ENCODE data around the gene SLC5A1.
"Not testable (repeated sequence)": the region's sequence is repeated elsewhere in the genome, so short reads cannot be mapped to it uniquely, and the experiment has no call there.

Gene SLC5A1

GRCh38 chr22:32097881-32098499 is 54.9 kb downstream of the SLC5A1 start:
- DNase-seq: no peak

DNA sequence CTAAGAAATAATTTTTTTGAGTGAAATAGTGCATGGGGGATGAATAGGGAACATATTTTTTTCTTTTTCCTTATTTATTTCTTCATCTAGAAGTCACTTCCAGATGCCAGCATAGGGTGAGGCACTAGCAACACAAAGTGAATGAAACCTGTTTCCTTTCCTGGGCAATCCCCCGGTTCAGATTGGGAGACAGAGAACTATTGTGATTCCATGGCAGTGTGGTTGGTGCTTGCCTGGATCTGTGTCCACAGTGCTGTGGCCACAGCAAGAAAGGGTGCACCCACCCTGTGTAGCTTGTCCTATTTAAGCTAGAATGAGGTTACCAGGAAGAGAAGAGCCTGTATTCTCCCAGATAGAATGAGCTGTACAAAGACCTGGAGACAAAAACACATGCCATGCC is 57.6 kb downstream of the SLC5A1 start:
- no peak for DNase-seq

- DNase-seq: peak in 1 of 2 experiments; percentile 22
These were observed 60.7 kb downstream of the SLC5A1 start for GRCh38 chr22:32103658-32104315.

DNA sequence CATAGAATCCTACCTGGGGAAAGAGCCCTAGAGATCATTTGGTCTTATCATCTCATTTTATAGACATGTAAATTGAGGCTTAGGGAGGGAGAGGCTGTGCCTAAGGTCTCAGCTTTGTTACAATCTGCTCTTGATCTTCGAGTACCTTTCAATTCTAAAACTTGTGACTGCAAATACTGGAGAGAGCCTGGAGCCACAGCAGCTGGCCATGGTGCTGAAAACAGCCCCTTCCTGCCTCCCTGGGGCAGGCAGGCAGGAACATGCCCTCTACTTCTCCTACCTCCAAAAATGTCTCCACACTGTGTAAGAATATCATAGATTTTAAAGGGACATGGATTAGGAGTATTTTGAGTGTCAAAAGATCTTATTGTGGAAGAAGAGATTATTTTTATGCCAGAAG is 63.9 kb downstream of the SLC5A1 start:
- no peak for DNase-seq

DNA sequence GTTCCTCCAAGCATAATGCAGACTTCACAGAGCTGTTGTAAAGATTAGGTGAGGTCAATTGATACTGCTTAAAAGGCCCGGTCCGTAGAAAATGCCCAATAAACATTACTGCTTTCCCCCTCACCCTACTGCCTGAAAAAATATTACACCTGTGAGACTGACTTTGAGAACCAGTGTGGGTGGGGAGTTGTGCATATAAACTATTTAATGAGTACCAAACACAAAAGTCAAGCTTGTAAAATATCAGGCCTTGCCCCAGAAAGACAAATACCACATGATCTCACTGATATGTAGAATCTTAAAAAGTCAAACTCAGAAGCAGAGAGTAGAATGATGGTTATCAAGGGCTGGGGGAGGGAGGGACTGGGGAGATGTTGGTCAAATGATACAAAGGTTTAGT is 69.3 kb downstream of the SLC5A1 start:
- DNase-seq: no peak

- DNase-seq: no peak
These were observed 76.6 kb downstream of the SLC5A1 start for GRCh38 chr22:32119568-32120235.

DNA sequence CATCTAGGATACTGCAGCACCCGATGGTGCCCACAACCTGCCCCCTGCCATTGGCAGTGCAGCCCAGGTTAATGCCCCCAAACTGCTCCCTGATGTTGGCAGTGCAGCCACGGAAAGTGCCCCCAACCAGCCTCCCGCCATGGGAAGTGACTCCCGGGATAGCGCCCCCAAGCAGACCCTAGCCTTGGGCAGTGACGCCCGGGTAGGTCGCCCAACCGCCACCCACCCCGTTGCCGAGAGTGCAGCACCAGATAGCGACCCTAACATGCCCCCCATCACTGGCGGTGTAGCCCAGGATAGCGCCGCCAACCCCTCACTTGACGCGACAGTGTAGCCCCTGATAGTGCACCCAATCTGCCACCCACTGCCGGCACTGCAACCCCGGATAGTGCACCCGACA is 77.5 kb downstream of the SLC5A1 start:
- no peak for DNase-seq

GRCh38 chr22:32122899-32123298 is 79.8 kb downstream of the SLC5A1 start:
- DNase-seq: no peak

GRCh38 chr22:32123657-32124056 is 80.6 kb downstream of the SLC5A1 start:
- DNase-seq: no peak

DNA sequence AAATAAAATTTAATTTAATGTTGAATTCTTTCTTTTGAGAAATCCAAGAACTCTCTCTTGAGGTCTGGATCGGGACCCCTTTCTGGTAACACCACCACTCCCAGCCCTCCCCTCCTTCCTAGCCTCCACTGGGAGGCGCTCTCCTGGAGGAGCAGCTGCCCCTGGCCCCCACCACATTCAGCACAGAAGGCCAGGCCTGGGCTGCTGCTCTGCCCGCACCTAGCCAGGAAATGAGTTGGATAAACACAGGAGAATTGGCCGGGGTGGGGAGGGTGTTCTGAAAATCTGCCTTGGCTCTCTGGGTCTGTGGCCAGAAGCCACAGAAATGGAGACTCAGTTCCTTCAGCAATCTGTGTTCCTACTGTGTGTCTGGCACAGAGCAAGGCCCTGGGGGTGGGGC is 84.8 kb downstream of the SLC5A1 start:
- no peak for DNase-seq

GRCh38 chr22:32130464-32130863 is 87.4 kb downstream of the SLC5A1 start:
- no peak for DNase-seq

- no peak for DNase-seq
These were observed 89.1 kb downstream of the SLC5A1 start for GRCh38 chr22:32132126-32132525.

DNA sequence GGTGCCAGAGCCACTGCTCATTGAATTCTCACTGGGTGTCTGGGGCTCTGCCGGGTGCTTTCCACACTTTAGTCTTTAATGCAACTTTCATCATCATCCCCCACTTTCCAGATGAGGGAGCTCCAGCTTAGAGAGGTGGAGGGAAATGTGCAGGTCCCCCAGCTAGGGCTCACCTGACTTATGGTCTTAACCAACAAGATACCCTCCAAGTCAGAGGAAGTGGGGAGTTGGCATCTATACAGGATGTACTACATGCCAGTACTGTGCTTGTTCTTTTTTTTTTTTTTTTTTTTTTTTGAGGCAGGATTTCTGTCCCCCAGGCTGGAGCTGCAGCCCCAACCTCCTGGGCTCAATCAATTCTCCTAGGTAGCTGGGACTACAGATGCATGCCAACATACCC is 89.7 kb downstream of the SLC5A1 start:
- no peak for DNase-seq

DNA sequence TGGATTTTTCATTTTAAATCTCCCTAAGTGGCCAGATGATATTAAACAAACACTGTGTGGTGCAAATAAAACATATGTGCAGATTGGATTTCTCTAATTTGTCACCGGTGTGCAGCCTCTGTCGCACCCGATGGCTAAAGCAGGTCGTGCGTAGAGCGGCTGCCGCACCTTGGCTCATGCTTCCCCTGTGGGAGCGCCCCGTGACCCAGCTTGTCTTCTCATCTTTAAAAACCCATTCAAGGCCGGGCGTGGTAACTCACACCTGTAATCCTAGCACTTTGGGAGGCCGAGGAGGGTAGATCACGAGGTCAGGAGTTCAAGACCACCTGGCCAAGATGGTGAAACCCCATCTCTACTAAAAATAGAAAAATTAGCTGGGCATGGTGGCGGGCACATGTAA is 91.7 kb downstream of the SLC5A1 start:
- not testable (repeated sequence) for DNase-seq

DNA sequence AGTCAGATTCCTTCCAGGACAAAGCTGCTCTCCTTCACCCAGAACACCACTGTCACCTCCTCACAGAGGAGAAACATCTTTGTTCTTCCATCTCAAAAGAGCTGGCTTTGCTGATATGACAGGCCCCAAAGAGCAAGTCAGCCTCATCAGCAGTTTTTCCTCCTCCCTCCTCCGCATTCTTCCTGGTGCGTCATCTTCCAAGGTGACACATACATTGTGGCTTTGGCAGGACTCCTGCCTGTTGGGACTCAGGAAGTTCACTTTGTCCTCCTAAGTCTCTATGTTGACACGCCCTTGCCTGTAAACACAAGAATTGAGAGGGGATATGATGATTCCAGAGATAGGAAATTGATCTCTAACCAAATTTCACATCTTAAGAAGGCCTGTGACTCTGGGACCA is 92.9 kb downstream of the SLC5A1 start:
- not testable (repeated sequence) for DNase-seq

GRCh38 chr22:32136881-32137280 is 93.8 kb downstream of the SLC5A1 start:
- DNase-seq: not testable (repeated sequence)

DNA sequence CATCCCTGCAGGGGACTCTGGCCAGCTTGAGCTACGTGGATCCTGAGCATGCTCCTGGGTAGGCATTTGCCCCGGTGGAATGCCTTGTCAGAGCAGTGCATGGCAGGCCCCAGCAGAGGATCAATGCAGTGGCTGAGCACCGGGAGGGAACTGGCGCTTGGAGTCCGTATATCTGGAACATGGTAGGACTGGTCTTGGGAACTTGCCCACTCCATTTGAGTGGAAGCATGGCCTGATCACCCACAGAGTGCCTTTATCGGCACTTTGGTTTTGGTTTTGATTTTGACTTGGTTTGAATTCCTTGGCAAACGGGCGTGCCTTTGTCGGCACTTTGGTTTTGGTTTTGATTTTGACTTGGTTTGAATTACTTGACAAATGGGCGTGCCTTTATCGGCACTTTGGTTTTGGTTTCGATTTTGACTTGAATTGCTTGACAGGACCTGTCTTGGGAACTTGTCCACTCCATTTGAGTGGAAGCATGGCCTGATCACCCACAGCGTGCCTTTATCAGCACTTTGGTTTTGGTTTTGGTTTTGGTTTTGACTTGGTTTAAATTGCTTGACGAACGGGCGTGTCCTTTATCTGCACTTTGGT is 94.8 kb downstream of the SLC5A1 start:
- DNase-seq: peak; percentile 11 to 49

- DNase-seq: not testable (repeated sequence)
These were observed 95.5 kb downstream of the SLC5A1 start for GRCh38 chr22:32138576-32138975.

DNA sequence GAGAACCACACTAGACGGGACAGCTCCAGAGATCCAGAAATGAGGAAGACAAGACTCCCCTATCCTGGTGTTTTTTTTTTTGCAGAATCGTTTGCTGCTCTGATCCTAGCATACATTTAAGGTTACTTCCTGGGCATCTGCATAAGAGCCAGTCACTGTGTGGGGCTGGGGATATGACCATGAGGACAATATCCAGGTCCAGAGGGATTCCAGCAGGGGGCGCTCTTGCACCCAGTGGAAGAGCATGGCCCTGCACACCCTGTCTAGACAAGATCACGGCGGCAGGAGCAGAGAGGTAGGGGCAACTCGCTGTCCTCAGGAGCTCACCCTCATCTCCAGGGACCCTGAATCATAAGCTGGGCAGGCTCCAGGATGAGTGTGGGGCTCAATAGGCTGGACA is 97.6 kb downstream of the SLC5A1 start:
- peak in 1 of 2 experiments; percentile 22 for DNase-seq

GRCh38 chr22:32142600-32142999 is 99.5 kb downstream of the SLC5A1 start:
- no peak for DNase-seq

- no peak for DNase-seq
These were observed 101.6 kb downstream of the SLC5A1 start for GRCh38 chr22:32144496-32145274.

DNA sequence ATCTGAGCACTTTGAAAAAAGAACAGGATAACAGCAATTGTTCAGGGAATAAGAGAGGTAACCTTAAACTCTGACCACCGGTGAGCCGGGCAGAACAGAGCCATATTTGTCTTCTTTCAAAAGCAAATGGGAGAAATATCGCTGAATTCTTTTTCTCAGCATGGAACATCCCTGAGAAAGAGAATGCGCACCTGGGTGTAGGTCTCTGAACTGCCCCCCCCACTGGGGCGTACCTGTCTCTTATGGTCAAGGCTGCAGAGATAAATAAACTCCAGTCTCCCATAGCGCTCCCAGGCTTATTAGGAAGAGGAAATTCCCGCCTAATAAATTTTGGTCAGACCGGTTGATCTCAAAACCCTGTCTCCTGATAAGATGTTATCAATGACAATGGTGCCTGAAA is 104.1 kb downstream of the SLC5A1 start:
- DNase-seq: not testable (repeated sequence)

DNA sequence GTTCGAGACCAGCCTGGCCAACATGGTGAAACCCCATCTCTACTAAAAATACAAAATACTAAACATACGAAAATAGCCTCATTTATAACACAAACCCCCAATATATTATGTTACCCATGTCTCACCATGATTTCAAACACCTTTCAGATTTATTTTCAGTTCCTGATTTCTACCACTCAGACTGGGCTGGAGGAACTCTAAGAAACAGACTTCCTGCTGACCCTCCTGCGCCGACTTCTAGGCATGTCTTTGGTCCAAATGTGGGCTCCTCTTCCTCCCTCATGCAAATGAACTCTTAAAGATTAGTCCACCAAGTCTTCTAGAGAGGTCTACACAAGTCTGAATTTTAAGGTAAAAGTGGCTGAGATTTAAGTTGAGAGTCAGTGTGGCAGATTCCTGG is 105.3 kb downstream of the SLC5A1 start:
- not testable (repeated sequence) for DNase-seq

Data from NCI-H526 (cell line).